Stomach (tissue), 4 donors: ENCODE results near the gene NF1.

Source experiments
- CTCF ChIP-seq, 7 experiments: fragments of 450-650 bp in 4 of 7; fragments of 200-600 bp in 3 of 7; sonication (generic) in 3 of 7; IDR thresholded peaks; one replicate each; pipeline ENCODE4 v1.5.1; 2016 to 2019; ENCODE audit warnings: antibody characterized with exemption in 7 of 7, control low read depth in 2 of 7, mild to moderate bottlenecking in 1 of 7
- EP300 ChIP-seq: sonication (generic); formaldehyde crosslinking; IDR thresholded peaks from one replicate; pipeline ENCODE4 v1.6.1; 2017; ENCODE audit warnings: antibody characterized with exemption
- POLR2A ChIP-seq, 4 donors: fragments of 450-650 bp; IDR thresholded peaks; one replicate each; pipeline ENCODE4 v1.6.1; 2016; ENCODE audit warnings: antibody characterized with exemption in 4 of 4, control low read depth in 2 of 4, mild to moderate bottlenecking in 1 of 4, moderate library complexity in 1 of 4
- POLR2AphosphoS5 ChIP-seq, 3 donors: sonication (generic); formaldehyde crosslinking; IDR thresholded peaks; one replicate each; pipeline ENCODE4 v1.6.1; 2016; ENCODE audit warnings: antibody characterized with exemption in 3 of 3

- TF ChIP-seq CTCF (IDR thresholded peaks at IDR 0.05) = no peak
- TF ChIP-seq POLR2AphosphoS5 (IDR thresholded peaks at IDR 0.05) = no peak
- TF ChIP-seq EP300 = no peak
- no peak for TF ChIP-seq POLR2A (IDR thresholded peaks at IDR 0.05)
Observed at GRCh38 chr17:31250229-31250628, 155.5 kb downstream of the NF1 start.
